Naive B cell (primary cell): ENCODE measurements around the gene TRPC5OS. TPM values are rescaled to one million over a fixed set of nuclear protein-coding genes. Genes with fewer than 3 reads are reported as not detected.
A peak's percentile ranks its signal among the peaks of the same experiment; 100 is the strongest.

Experiments used
- ATAC-seq, 2 donors: fragments of 150-1000 bp; cut with Tn5 transposase; 2 replicates each; pipeline ENCODE4 v1.10.0; 2021; ENCODE audit warnings: low read depth in 2 of 2, mild to moderate bottlenecking in 2 of 2, moderate library complexity in 2 of 2
- DNase-seq: peaks from one replicate; pipeline ENCODE4 v3.0.0; 2022
- H3K27ac Mint-ChIP-seq, 6 donors: one replicate each; pipeline ENCODE4 v1.8.0; 2020 to 2022; ENCODE audit warnings: mild to moderate bottlenecking in 6 of 6, mixed read lengths in 6 of 6, moderate library complexity in 5 of 6, inconsistent platforms in 2 of 6
- H3K27me3 Mint-ChIP-seq, 3 donors: one replicate each; pipeline ENCODE4 v1.8.0; 2021 to 2022; ENCODE audit warnings: mixed read lengths in 3 of 3, mild to moderate bottlenecking in 1 of 3
- H3K36me3 Mint-ChIP-seq, 2 donors: one replicate each; pipeline ENCODE4 v1.8.0; 2020 to 2022; ENCODE audit warnings: mixed read lengths in 2 of 2, inconsistent platforms in 1 of 2, mild to moderate bottlenecking in 1 of 2
- H3K4me1 Mint-ChIP-seq, 3 donors: one replicate each; pipeline ENCODE4 v1.8.0; 2020 to 2022; ENCODE audit warnings: mixed read lengths in 3 of 3, inconsistent platforms in 1 of 3, mild to moderate bottlenecking in 1 of 3, moderate library complexity in 1 of 3
- H3K4me3 Mint-ChIP-seq, 8 donors: one replicate each; pipeline ENCODE4 v1.8.0; 2020 to 2022; ENCODE audit warnings: mild to moderate bottlenecking in 8 of 8, mixed read lengths in 8 of 8, moderate library complexity in 8 of 8, inconsistent platforms in 2 of 8
- H3K9me3 Mint-ChIP-seq, 7 donors: one replicate each; pipeline ENCODE4 v1.8.0; 2020 to 2022; ENCODE audit warnings: mixed read lengths in 7 of 7, mild to moderate bottlenecking in 5 of 7, inconsistent platforms in 2 of 7, moderate library complexity in 1 of 7
- polyA plus RNA-seq, 6 donors: library from polyadenylated mRNA; unstranded; fragments of 300-500 nt; fragmentation: Illumina TruSeq; gene quantifications; one replicate each; pipeline ENCODE4 v1.2.3, GENCODE V29; 2021; ENCODE audit warnings: low read depth in 6 of 6

Gene TRPC5OS
- polyA plus RNA-seq, 6 donors from 2014 or later: not detected

GRCh38 chrX:111868726-111869638 is 7.0 kb upstream of the TRPC5OS start:
- H3K36me3 Mint-ChIP-seq: no peaks in the 10 kb centered on the region
- DNase-seq (no peak), ATAC-seq (no peak)
- no peaks in the 10 kb centered on the region for H3K9me3 Mint-ChIP-seq
- H3K27me3 Mint-ChIP-seq: peaks cover 0 to 11% (median 4%) of the 10 kb centered on the region in 3 donors
- no peak overlapping the region for H3K4me3 Mint-ChIP-seq
- H3K4me1 Mint-ChIP-seq: peaks cover 0 to 4% (median 0%) of the 10 kb centered on the region in 3 donors
- H3K27ac Mint-ChIP-seq: no peak overlapping the region

- ATAC-seq (no peak), DNase-seq (no peak)
- Mint-ChIP-seq H3K36me3 (no peaks in the 10 kb centered on the region), H3K4me3 (no peak overlapping the region), H3K27me3 (peaks cover 0 to 11% (median 4%) of the 10 kb centered on the region in 3 donors), H3K9me3 (no peaks in the 10 kb centered on the region), H3K27ac (peak overlapping the region in 1 of 6 donors; percentile 0), H3K4me1 (peaks cover 0 to 4% (median 0%) of the 10 kb centered on the region in 3 donors)
Measured at GRCh38 chrX:111869639-111870034, 6.3 kb upstream of the TRPC5OS start.

- DNase-seq (no peak), ATAC-seq (no peak)
- no peaks in the 10 kb centered on the region for H3K9me3 Mint-ChIP-seq
- H3K27me3 Mint-ChIP-seq: peaks cover 0 to 21% (median 4%) of the 10 kb centered on the region in 3 donors
- H3K4me3 Mint-ChIP-seq: no peak overlapping the region
- no peak overlapping the region for H3K27ac Mint-ChIP-seq
- H3K36me3 Mint-ChIP-seq: no peaks in the 10 kb centered on the region
- H3K4me1 Mint-ChIP-seq: peaks cover 0 to 4% (median 0%) of the 10 kb centered on the region in 3 donors
Measured at GRCh38 chrX:111874241-111874640, 1.7 kb upstream of the TRPC5OS start.

- no peak for DNase-seq
Measured at GRCh38 chrX:111876646-111877045, 665 bp downstream of the TRPC5OS start.

GRCh38 chrX:111877681-111878080 is 1.7 kb downstream of the TRPC5OS start:
- no peaks in the 10 kb centered on the region for H3K9me3 Mint-ChIP-seq
- peaks cover 0 to 16% (median 0%) of the 10 kb centered on the region in 3 donors for H3K27me3 Mint-ChIP-seq
- no peak overlapping the region for H3K27ac Mint-ChIP-seq
- no peak overlapping the region for H3K4me3 Mint-ChIP-seq
- DNase-seq (no peak), ATAC-seq (no peak)
- no peaks in the 10 kb centered on the region for H3K4me1 Mint-ChIP-seq
- H3K36me3 Mint-ChIP-seq: no peaks in the 10 kb centered on the region

More at GRCh38 chrX:111876646-111877045, 665 bp downstream of the TRPC5OS start:
- no peak for ATAC-seq
- H3K27ac Mint-ChIP-seq: no peak overlapping the region
- no peaks in the 10 kb centered on the region for H3K4me1 Mint-ChIP-seq
- peaks cover 0 to 16% (median 0%) of the 10 kb centered on the region in 3 donors for H3K27me3 Mint-ChIP-seq
- H3K36me3 Mint-ChIP-seq: no peaks in the 10 kb centered on the region
- no peak overlapping the region for H3K4me3 Mint-ChIP-seq
- no peaks in the 10 kb centered on the region for H3K9me3 Mint-ChIP-seq

- Mint-ChIP-seq H3K4me1 (no peaks in the 10 kb centered on the region), H3K4me3 (no peak overlapping the region), H3K9me3 (no peaks in the 10 kb centered on the region), H3K36me3 (no peaks in the 10 kb centered on the region), H3K27me3 (peaks cover 0 to 10% (median 0%) of the 10 kb centered on the region in 3 donors), H3K27ac (no peak overlapping the region)
- no peak for ATAC-seq
- no peak for DNase-seq
Measured at GRCh38 chrX:111880735-111881134, 4.8 kb downstream of the TRPC5OS start.

GRCh38 chrX:111881715-111882114 is 5.7 kb downstream of the TRPC5OS start:
- Mint-ChIP-seq H3K4me3 (no peak overlapping the region), H3K9me3 (no peaks in the 10 kb centered on the region), H3K27me3 (peaks cover 0 to 7% (median 0%) of the 10 kb centered on the region in 3 donors), H3K36me3 (no peaks in the 10 kb centered on the region), H3K4me1 (no peaks in the 10 kb centered on the region), H3K27ac (no peak overlapping the region)
- DNase-seq (no peak), ATAC-seq (no peak)

GRCh38 chrX:111886678-111887077 is 10.7 kb downstream of the TRPC5OS start:
- H3K4me1 Mint-ChIP-seq: no peaks in the 10 kb centered on the region
- no peak overlapping the region for H3K4me3 Mint-ChIP-seq
- peaks cover 0 to 5% (median 0%) of the 10 kb centered on the region in 7 donors for H3K9me3 Mint-ChIP-seq
- no peak overlapping the region for H3K27ac Mint-ChIP-seq
- H3K36me3 Mint-ChIP-seq: no peaks in the 10 kb centered on the region
- DNase-seq (no peak), ATAC-seq (no peak)
- H3K27me3 Mint-ChIP-seq: no peaks in the 10 kb centered on the region

- H3K36me3 Mint-ChIP-seq: no peaks in the 10 kb centered on the region
- peaks cover 0 to 5% (median 0%) of the 10 kb centered on the region in 7 donors for H3K9me3 Mint-ChIP-seq
- H3K4me3 Mint-ChIP-seq: no peak overlapping the region
- no peak overlapping the region for H3K27ac Mint-ChIP-seq
- ATAC-seq (no peak), DNase-seq (no peak)
- H3K27me3 Mint-ChIP-seq: no peaks in the 10 kb centered on the region
- H3K4me1 Mint-ChIP-seq: no peaks in the 10 kb centered on the region
Measured at GRCh38 chrX:111888600-111888999, 12.6 kb downstream of the TRPC5OS start.

GRCh38 chrX:111892375-111892774 is 16.4 kb downstream of the TRPC5OS start:
- H3K27ac Mint-ChIP-seq: no peak overlapping the region
- ATAC-seq (no peak), DNase-seq (no peak)
- H3K9me3 Mint-ChIP-seq: peaks cover 0 to 5% (median 0%) of the 10 kb centered on the region in 7 donors
- H3K36me3 Mint-ChIP-seq: no peaks in the 10 kb centered on the region
- no peak overlapping the region for H3K4me3 Mint-ChIP-seq
- H3K27me3 Mint-ChIP-seq: no peaks in the 10 kb centered on the region
- no peaks in the 10 kb centered on the region for H3K4me1 Mint-ChIP-seq

GRCh38 chrX:111896148-111896547 is 20.2 kb downstream of the TRPC5OS start:
- no peak overlapping the region for H3K4me3 Mint-ChIP-seq
- H3K27me3 Mint-ChIP-seq: peaks cover 0 to 14% (median 0%) of the 10 kb centered on the region in 3 donors
- no peak for DNase-seq
- no peaks in the 10 kb centered on the region for H3K9me3 Mint-ChIP-seq
- no peaks in the 10 kb centered on the region for H3K4me1 Mint-ChIP-seq
- no peak for ATAC-seq
- no peak overlapping the region for H3K27ac Mint-ChIP-seq
- H3K36me3 Mint-ChIP-seq: no peaks in the 10 kb centered on the region

- ATAC-seq (no peak), DNase-seq (no peak)
- Mint-ChIP-seq H3K27me3 (no peaks in the 10 kb centered on the region), H3K4me3 (no peak overlapping the region), H3K9me3 (peaks cover 0 to 11% (median 4%) of the 10 kb centered on the region in 7 donors), H3K4me1 (no peaks in the 10 kb centered on the region), H3K27ac (peak overlapping the region in 1 of 6 donors; percentile 10), H3K36me3 (no peaks in the 10 kb centered on the region)
Measured at GRCh38 chrX:111914398-111915090, 38.6 kb downstream of the TRPC5OS start.

- DNase-seq: no peak
- Mint-ChIP-seq H3K9me3 (peaks cover 0 to 11% (median 4%) of the 10 kb centered on the region in 7 donors), H3K27ac (no peak overlapping the region), H3K4me3 (no peak overlapping the region), H3K4me1 (no peaks in the 10 kb centered on the region), H3K27me3 (no peaks in the 10 kb centered on the region), H3K36me3 (no peaks in the 10 kb centered on the region)
- no peak for ATAC-seq
Measured at GRCh38 chrX:111917591-111917990, 41.6 kb downstream of the TRPC5OS start.

- Mint-ChIP-seq H3K9me3 (peaks cover 0 to 6% (median 3%) of the 10 kb centered on the region in 7 donors), H3K27me3 (no peaks in the 10 kb centered on the region), H3K4me1 (no peaks in the 10 kb centered on the region), H3K4me3 (no peak overlapping the region), H3K27ac (no peak overlapping the region), H3K36me3 (no peaks in the 10 kb centered on the region)
- DNase-seq: no peak
- ATAC-seq: no peak
Measured at GRCh38 chrX:111928456-111928855, 52.5 kb downstream of the TRPC5OS start.
